A549 (cell line): ENCODE data around the gene ANAPC7. TPM values are rescaled to one million over a fixed set of nuclear protein-coding genes. Genes with fewer than 3 reads are reported as not detected.

Experiments used
- ATAC-seq, 2 experiments: fragments of 200-7000 bp in 1 of 2; fragments of >200 bp in 1 of 2; cut with Nextera tagmentation in 1 of 2; cut with Tn5 transposase in 1 of 2; 3 replicates each; pipeline versions ENCODE4 v1.8.0 to v1.9.1; 2018 to 2020; ENCODE audit warnings: mild to moderate bottlenecking in 1 of 2, moderate library complexity in 1 of 2
- CTCF ChIA-PET: fragments of 300-600 bp; sonication (Branson Sonifier 250); formaldehyde crosslinking; extraction: SDS; loops from one replicate; lab custom pipeline; 2021; ENCODE audit warnings: antibody characterized with exemption, inconsistent platforms; lab: Yijun Ruan, JAX
- POLR2A ChIA-PET: fragments of 350-600 bp; formaldehyde crosslinking; extraction: SDS; loops from one replicate; lab custom pipeline; 2021; ENCODE audit warnings: antibody characterized with exemption, inconsistent platforms; lab: Yijun Ruan, JAX
- DNase-seq, 2 experiments: peaks; one replicate each; pipeline versions ENCODE4 v3.0.0 to v3.0.0-alpha.2; 2011 to 2016; ENCODE audit warnings: low read depth in 1 of 2, low spot score in 1 of 2
- FAIRE-seq: peaks from 2 replicates; lab custom pipeline; 2011; peaks lifted over from hg19 to GRCh38; lab: Jason Lieb, UNC
- H3K27ac ChIP-seq, 2 experiments: fragments of >200 bp; sonication (Bioruptor Twin); formaldehyde crosslinking; 3 replicates each; pipeline ENCODE4 v1.5.1; 2016 to 2017
- H3K4me1 ChIP-seq: fragments of >200 bp; sonication (Bioruptor Twin); formaldehyde crosslinking; 3 replicates; pipeline ENCODE4 v1.6.1; 2016
- H3K4me2 ChIP-seq: fragments of >200 bp; sonication (Bioruptor Twin); formaldehyde crosslinking; 3 replicates; pipeline ENCODE4 v1.6.1; 2016
- H3K4me3 ChIP-seq: fragments of >200 bp; sonication (Bioruptor Twin); formaldehyde crosslinking; 3 replicates; pipeline ENCODE4 v1.5.1; 2016
- H3K9me3 ChIP-seq: fragments of >200 bp; sonication (Bioruptor Twin); formaldehyde crosslinking; 3 replicates; pipeline ENCODE4 v1.6.1; 2016
- BCL3 ChIP-seq: fragments of >200 bp; sonication (Bioruptor Twin); formaldehyde crosslinking; IDR thresholded peaks from 3 replicates; pipeline ENCODE4 v1.6.1; 2016
- CHD4 ChIP-seq: fragments of 200-600 bp; sonication (generic); IDR thresholded peaks from 2 replicates; pipeline ENCODE4 v1.6.1; 2016; ENCODE audit warnings: antibody characterized with exemption, mild to moderate bottlenecking, borderline replicate concordance
- CTCF ChIP-seq: fragments of >200 bp; sonication (Bioruptor Twin); formaldehyde crosslinking; IDR thresholded peaks from 3 replicates; pipeline ENCODE4 v1.5.1; 2016
- EHMT2 ChIP-seq: fragments of 200-600 bp; sonication (generic); IDR thresholded peaks from 2 replicates; pipeline ENCODE4 v1.6.1; 2016; ENCODE audit warnings: antibody characterized with exemption, low read depth, mild to moderate bottlenecking, moderate library complexity
- EP300 ChIP-seq, 2 experiments: fragments of >200 bp; sonication (Bioruptor Twin); formaldehyde crosslinking; IDR thresholded peaks; 2 replicates in 1 of 2; 3 replicates in 1 of 2; pipeline ENCODE4 v1.6.1; 2016 to 2017
- FOXS1 ChIP-seq: fragments of 250-450 bp; sonication (Bioruptor Pico); IDR thresholded peaks from 2 replicates; pipeline ENCODE4 v1.5.0; 2020; ENCODE audit warnings: mild to moderate bottlenecking, moderate library complexity
- GATA3 ChIP-seq: IDR thresholded peaks from 2 replicates; pipeline ENCODE4 v1.6.1; 2012; ENCODE audit warnings: borderline replicate concordance
- HDAC2 ChIP-seq: fragments of 200-600 bp; sonication (generic); IDR thresholded peaks from 2 replicates; pipeline ENCODE4 v1.6.1; 2016
- HEYL ChIP-seq: fragments of 250-450 bp; sonication (Bioruptor Pico); IDR thresholded peaks from 2 replicates; pipeline ENCODE4 v1.8.0; 2021; ENCODE audit warnings: mild to moderate bottlenecking, moderate library complexity
- HOXA7 ChIP-seq: fragments of 250-450 bp; sonication (Bioruptor Pico); IDR thresholded peaks from 2 replicates; pipeline ENCODE4 v1.5.0; 2020; ENCODE audit warnings: mild to moderate bottlenecking, moderate library complexity
- HOXB5 ChIP-seq: fragments of 250-450 bp; sonication (Bioruptor Pico); IDR thresholded peaks from 2 replicates; pipeline ENCODE4 v1.5.0; 2020; ENCODE audit warnings: mild to moderate bottlenecking, moderate library complexity
- JUNB ChIP-seq: fragments of >200 bp; sonication (Bioruptor Twin); formaldehyde crosslinking; IDR thresholded peaks from 2 replicates; pipeline ENCODE4 v1.6.1; 2016
- KDM5A ChIP-seq: fragments of 200-600 bp; sonication (generic); IDR thresholded peaks from 2 replicates; pipeline ENCODE4 v1.6.1; 2016; ENCODE audit warnings: antibody characterized with exemption, mild to moderate bottlenecking
- MAFK ChIP-seq: fragments of 450-650 bp; IDR thresholded peaks from 2 replicates; pipeline ENCODE4 v1.6.1; 2014; ENCODE audit not compliant: partially characterized antibody
- NPAS2 ChIP-seq: fragments of 250-450 bp; sonication (Bioruptor Pico); IDR thresholded peaks from 2 replicates; pipeline ENCODE4 v1.8.0; 2022; ENCODE audit warnings: mild to moderate bottlenecking, moderate library complexity, borderline replicate concordance
- PHF8 ChIP-seq: fragments of 200-600 bp; sonication (generic); IDR thresholded peaks from 2 replicates; pipeline ENCODE4 v1.6.1; 2016; ENCODE audit warnings: low read depth, mild to moderate bottlenecking, antibody characterized with exemption, moderate library complexity, borderline replicate concordance
- POLR2A ChIP-seq: IDR thresholded peaks from 2 replicates; pipeline ENCODE4 v1.6.1; 2012; ENCODE audit warnings: mild to moderate bottlenecking, low read length
- POLR2AphosphoS2 ChIP-seq: conservative IDR thresholded peaks from 2 replicates; pipeline ENCODE4 v1.6.1; 2012; ENCODE audit warnings: low read length, improper control_type of control experiment, inconsistent platforms
- RARB ChIP-seq: fragments of 250-450 bp; sonication (Bioruptor Pico); IDR thresholded peaks from 2 replicates; pipeline ENCODE4 v1.8.0; 2021; ENCODE audit warnings: mild to moderate bottlenecking, moderate library complexity
- RCOR1 ChIP-seq: fragments of 150-350 bp; IDR thresholded peaks from 2 replicates; pipeline ENCODE4 v1.6.1; 2014; ENCODE audit warnings: antibody characterized with exemption, low read length, low read depth
- SMC3 ChIP-seq: fragments of >200 bp; sonication (Bioruptor Twin); formaldehyde crosslinking; IDR thresholded peaks from 3 replicates; pipeline ENCODE4 v1.6.1; 2018; ENCODE audit warnings: inconsistent platforms
- TFCP2L1 ChIP-seq: fragments of 250-450 bp; sonication (Bioruptor Pico); IDR thresholded peaks from 2 replicates; pipeline ENCODE4 v1.5.0; 2021; ENCODE audit warnings: mild to moderate bottlenecking
- TP53 ChIP-seq: fragments of 250-450 bp; sonication (Bioruptor Pico); IDR thresholded peaks from 2 replicates; pipeline ENCODE4 v1.5.0; 2021; ENCODE audit warnings: mild to moderate bottlenecking, moderate library complexity
- ZC3H11A ChIP-seq: fragments of 450-650 bp; IDR thresholded peaks from 2 replicates; pipeline ENCODE4 v1.6.1; 2014; ENCODE audit warnings: antibody characterized with exemption, mild to moderate bottlenecking
- WGBS: methylation state at CpG from one replicate; pipeline ENCODE4 v1.1.6; 2017; ENCODE audit errors: missing lambda C conversion rate; 5-methylcytosine and 5-hydroxymethylcytosine counted together
- polyA plus RNA-seq, 4 experiments: library from polyadenylated mRNA; depleted of rRNA in 3 of 4; stranded (reverse); fragments of >200 nt; fragmentation: RNase III in 1 of 4; extraction: RNeasy Plus Mini Kit Qiagen cat#74134 plus additional on column Dnase treatment in 1 of 4; gene quantifications; 2 replicates in 3 of 4; 3 replicates in 1 of 4; pipeline ENCODE4 v1.2.3, GENCODE V29; 2011 to 2017
- TF ChIP-seq, protein P1 (sequence below): fragments of >200 bp; sonication (Bioruptor Twin); formaldehyde crosslinking; IDR thresholded peaks from 2 replicates; pipeline ENCODE4 v1.6.1; 2016
- TF ChIP-seq, protein P2 (sequence below): fragments of 450-650 bp; IDR thresholded peaks from 2 replicates; pipeline ENCODE4 v1.6.1; 2014; ENCODE audit warnings: antibody characterized with exemption
- TF ChIP-seq, protein P3 (sequence below): fragments of 150-350 bp; IDR thresholded peaks from 2 replicates; pipeline ENCODE4 v1.6.1; 2014; ENCODE audit warnings: low read depth, mild to moderate bottlenecking, low read length
- TF ChIP-seq, protein P4 (sequence below): IDR thresholded peaks from 2 replicates; pipeline ENCODE4 v1.6.1; 2012; ENCODE audit warnings: low read depth, borderline replicate concordance
- TF ChIP-seq, protein P5 (sequence below): IDR thresholded peaks from 2 replicates; pipeline ENCODE4 v1.6.1; 2012

ANAPC7 gene
- polyA plus RNA-seq, 2 of the 4 experiments (the other 2 are of a cell fraction) = 66.1 to 122 TPM

DNA sequence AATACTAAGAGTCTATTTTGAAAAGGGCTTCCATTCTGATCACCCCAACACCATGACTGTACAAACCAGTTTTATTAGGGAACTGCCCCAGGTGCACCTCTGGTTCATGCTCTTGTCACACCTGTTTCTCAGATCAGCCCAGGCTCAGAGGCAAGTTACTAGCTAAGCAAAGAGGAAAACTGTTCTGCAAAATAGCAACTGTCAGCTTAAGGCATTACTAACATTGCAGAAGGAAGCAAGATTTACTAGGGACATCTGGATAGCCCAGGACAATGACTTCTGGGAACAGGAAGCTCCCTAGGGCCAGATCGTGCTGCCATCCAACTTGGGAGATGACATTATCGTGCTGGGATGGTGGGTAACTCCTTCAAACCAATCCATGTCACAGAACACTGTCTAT lies 30.1 kb downstream of the ANAPC7 start:
- no peak for FAIRE-seq
- Histone ChIP-seq H3K4me3 (no peak overlapping the region), H3K9me3 (no peaks in the 10 kb centered on the region), H3K4me1 (no peaks in the 10 kb centered on the region), H3K4me2 (no peak overlapping the region), H3K27ac (no peak overlapping the region)
- ChIA-PET CTCF (interaction anchor here (1.6 to 3.9 kb wide), 5 partner anchors 14 to 58 kb away, joined by 5 to 27 read pairs (median 8); no protein-coding TSS in a partner anchor), POLR2A (interaction anchor here (0.8 kb wide), 1 partner anchor 58 kb away, joined by 5 read pairs; no protein-coding TSS in a partner anchor)
- ATAC-seq = no peak
- DNase-seq = no peak
- TF ChIP-seq JUNB = no peak
- TF ChIP-seq EHMT2 = no peak
- no peak for TF ChIP-seq RARB (CRISPR knock-in tag)
- TF ChIP-seq, protein P1, sequence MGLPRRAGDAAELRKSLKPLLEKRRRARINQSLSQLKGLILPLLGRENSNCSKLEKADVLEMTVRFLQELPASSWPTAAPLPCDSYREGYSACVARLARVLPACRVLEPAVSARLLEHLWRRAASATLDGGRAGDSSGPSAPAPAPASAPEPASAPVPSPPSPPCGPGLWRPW = no peak
- TF ChIP-seq, protein P2, sequence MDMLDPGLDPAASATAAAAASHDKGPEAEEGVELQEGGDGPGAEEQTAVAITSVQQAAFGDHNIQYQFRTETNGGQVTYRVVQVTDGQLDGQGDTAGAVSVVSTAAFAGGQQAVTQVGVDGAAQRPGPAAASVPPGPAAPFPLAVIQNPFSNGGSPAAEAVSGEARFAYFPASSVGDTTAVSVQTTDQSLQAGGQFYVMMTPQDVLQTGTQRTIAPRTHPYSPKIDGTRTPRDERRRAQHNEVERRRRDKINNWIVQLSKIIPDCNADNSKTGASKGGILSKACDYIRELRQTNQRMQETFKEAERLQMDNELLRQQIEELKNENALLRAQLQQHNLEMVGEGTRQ = no peak
- TF ChIP-seq, protein P3, sequence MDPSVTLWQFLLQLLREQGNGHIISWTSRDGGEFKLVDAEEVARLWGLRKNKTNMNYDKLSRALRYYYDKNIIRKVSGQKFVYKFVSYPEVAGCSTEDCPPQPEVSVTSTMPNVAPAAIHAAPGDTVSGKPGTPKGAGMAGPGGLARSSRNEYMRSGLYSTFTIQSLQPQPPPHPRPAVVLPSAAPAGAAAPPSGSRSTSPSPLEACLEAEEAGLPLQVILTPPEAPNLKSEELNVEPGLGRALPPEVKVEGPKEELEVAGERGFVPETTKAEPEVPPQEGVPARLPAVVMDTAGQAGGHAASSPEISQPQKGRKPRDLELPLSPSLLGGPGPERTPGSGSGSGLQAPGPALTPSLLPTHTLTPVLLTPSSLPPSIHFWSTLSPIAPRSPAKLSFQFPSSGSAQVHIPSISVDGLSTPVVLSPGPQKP = no peak
- no peak for TF ChIP-seq RCOR1
- no peak for TF ChIP-seq TP53 (CRISPR knock-in tag)
- TF ChIP-seq ZC3H11A = no peak
- no peak for TF ChIP-seq CHD4
- no peak for TF ChIP-seq HEYL (CRISPR knock-in tag)
- no peak for TF ChIP-seq POLR2A
- no peak for TF ChIP-seq NPAS2
- TF ChIP-seq, protein P4, sequence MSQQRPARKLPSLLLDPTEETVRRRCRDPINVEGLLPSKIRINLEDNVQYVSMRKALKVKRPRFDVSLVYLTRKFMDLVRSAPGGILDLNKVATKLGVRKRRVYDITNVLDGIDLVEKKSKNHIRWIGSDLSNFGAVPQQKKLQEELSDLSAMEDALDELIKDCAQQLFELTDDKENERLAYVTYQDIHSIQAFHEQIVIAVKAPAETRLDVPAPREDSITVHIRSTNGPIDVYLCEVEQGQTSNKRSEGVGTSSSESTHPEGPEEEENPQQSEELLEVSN = no peak
- no peak for TF ChIP-seq BCL3
- no peak for TF ChIP-seq TFCP2L1 (CRISPR knock-in tag)
- no peak for TF ChIP-seq EP300 (IDR thresholded peaks at IDR 0.05)
- no peak for TF ChIP-seq CTCF
- WGBS = 98% methylated on average over 2 of the region's 2 CpGs

GRCh38 chr12:110373025-110373424 lies 30.5 kb downstream of the ANAPC7 start:
- no peak overlapping the region for H3K27ac ChIP-seq
- FAIRE-seq (no peak), ATAC-seq (no peak), DNase-seq (no peak)
- 96% methylated on average over 4 of the region's 4 CpGs for WGBS
- no peak overlapping the region for H3K4me2 ChIP-seq
- no peaks in the 10 kb centered on the region for H3K4me1 ChIP-seq
- POLR2A ChIA-PET = interaction anchor here (0.8 kb wide), 1 partner anchor 58 kb away, joined by 5 read pairs; no protein-coding TSS in a partner anchor
- no peak overlapping the region for H3K4me3 ChIP-seq
- no peaks in the 10 kb centered on the region for H3K9me3 ChIP-seq
- CTCF ChIA-PET = interaction anchor here (1.7 to 2.8 kb wide), 3 partner anchors 14 to 58 kb away, joined by 7 to 13 read pairs (median 8); no protein-coding TSS in a partner anchor
- TF ChIP-seq GATA3 (no peak), HOXB5 (CRISPR knock-in tag) (no peak), RARB (CRISPR knock-in tag) (no peak), EP300 (IDR thresholded peaks at IDR 0.05) (no peak), HDAC2 (no peak), CTCF (no peak), FOXS1 (CRISPR knock-in tag) (no peak), SMC3 (no peak), PHF8 (no peak), KDM5A (no peak), POLR2AphosphoS2 (no peak), HOXA7 (CRISPR knock-in tag) (no peak), MAFK (no peak)
- TF ChIP-seq, protein P5, sequence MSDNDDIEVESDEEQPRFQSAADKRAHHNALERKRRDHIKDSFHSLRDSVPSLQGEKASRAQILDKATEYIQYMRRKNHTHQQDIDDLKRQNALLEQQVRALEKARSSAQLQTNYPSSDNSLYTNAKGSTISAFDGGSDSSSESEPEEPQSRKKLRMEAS = no peak
